Raji (cell line): ENCODE measurements around the gene ARGLU1.

Experiments
- POLR2A ChIP-seq: IDR thresholded peaks from 2 replicates; pipeline ENCODE4 v1.6.1; 2011; ENCODE audit warnings: low read depth, low read length, control low read depth; ENCODE audit not compliant: insufficient read depth

ARGLU1 gene

GRCh38 chr13:106595625-106596024 lies 27.7 kb upstream of the ARGLU1 start:
- TF ChIP-seq POLR2A = no peak

GRCh38 chr13:106594980-106595379 lies 27.0 kb upstream of the ARGLU1 start:
- no peak for TF ChIP-seq POLR2A

GRCh38 chr13:106593132-106593531 lies 25.2 kb upstream of the ARGLU1 start:
- no peak for TF ChIP-seq POLR2A

- no peak for TF ChIP-seq POLR2A
Observed at GRCh38 chr13:106591299-106591698, 23.4 kb upstream of the ARGLU1 start.

- TF ChIP-seq POLR2A = no peak
Observed at GRCh38 chr13:106589716-106590115, 21.8 kb upstream of the ARGLU1 start.

- TF ChIP-seq POLR2A = no peak
Observed at GRCh38 chr13:106588367-106588766, 20.4 kb upstream of the ARGLU1 start.

GRCh38 chr13:106587787-106588186 lies 19.9 kb upstream of the ARGLU1 start:
- no peak for TF ChIP-seq POLR2A

- TF ChIP-seq POLR2A = no peak
Observed at GRCh38 chr13:106586648-106587166, 18.8 kb upstream of the ARGLU1 start.

- TF ChIP-seq POLR2A = no peak
Observed at GRCh38 chr13:106581225-106581624, 13.3 kb upstream of the ARGLU1 start.

GRCh38 chr13:106575896-106576295 lies 8.0 kb upstream of the ARGLU1 start:
- no peak for TF ChIP-seq POLR2A

- no peak for TF ChIP-seq POLR2A
Observed at GRCh38 chr13:106573868-106574267, 5.9 kb upstream of the ARGLU1 start.

- TF ChIP-seq POLR2A = no peak
Observed at GRCh38 chr13:106573284-106573846, 5.4 kb upstream of the ARGLU1 start.

GRCh38 chr13:106570299-106570852 lies 2.4 kb upstream of the ARGLU1 start:
- TF ChIP-seq POLR2A = no peak

- TF ChIP-seq POLR2A = no peak
Observed at GRCh38 chr13:106569233-106570095, 1.5 kb upstream of the ARGLU1 start.

- no peak for TF ChIP-seq POLR2A
Observed at GRCh38 chr13:106568299-106569003, 514 bp upstream of the ARGLU1 start.

- peak; percentile 22; the same call in 1 of the 2 replicates for TF ChIP-seq POLR2A
Observed at GRCh38 chr13:106566641-106567473, 1.1 kb downstream of the ARGLU1 start.
